Esophagus squamous epithelium (tissue), 4 donors: ENCODE results near the gene L3HYPDH.

Experiments
- POLR2A ChIP-seq, 4 donors: fragments of 450-650 bp; IDR thresholded peaks; one replicate each; pipeline ENCODE4 v1.6.1; 2017; ENCODE audit warnings: antibody characterized with exemption in 4 of 4, mild to moderate bottlenecking in 4 of 4, moderate library complexity in 3 of 4
- TF ChIP-seq, protein P1 (sequence below), 6 experiments: fragments of 450-650 bp in 4 of 6; fragments of 200-600 bp in 2 of 6; sonication (generic) in 2 of 6; IDR thresholded peaks; one replicate each; pipeline ENCODE4 v1.5.1; 2016 to 2019; ENCODE audit warnings: antibody characterized with exemption in 6 of 6, mild to moderate bottlenecking in 4 of 6, moderate library complexity in 4 of 6

GRCh38 chr14:59438195-59438647, 46.0 kb downstream of the L3HYPDH start:
- TF ChIP-seq POLR2A (IDR thresholded peaks at IDR 0.05) = no peak
- TF ChIP-seq, protein P1, sequence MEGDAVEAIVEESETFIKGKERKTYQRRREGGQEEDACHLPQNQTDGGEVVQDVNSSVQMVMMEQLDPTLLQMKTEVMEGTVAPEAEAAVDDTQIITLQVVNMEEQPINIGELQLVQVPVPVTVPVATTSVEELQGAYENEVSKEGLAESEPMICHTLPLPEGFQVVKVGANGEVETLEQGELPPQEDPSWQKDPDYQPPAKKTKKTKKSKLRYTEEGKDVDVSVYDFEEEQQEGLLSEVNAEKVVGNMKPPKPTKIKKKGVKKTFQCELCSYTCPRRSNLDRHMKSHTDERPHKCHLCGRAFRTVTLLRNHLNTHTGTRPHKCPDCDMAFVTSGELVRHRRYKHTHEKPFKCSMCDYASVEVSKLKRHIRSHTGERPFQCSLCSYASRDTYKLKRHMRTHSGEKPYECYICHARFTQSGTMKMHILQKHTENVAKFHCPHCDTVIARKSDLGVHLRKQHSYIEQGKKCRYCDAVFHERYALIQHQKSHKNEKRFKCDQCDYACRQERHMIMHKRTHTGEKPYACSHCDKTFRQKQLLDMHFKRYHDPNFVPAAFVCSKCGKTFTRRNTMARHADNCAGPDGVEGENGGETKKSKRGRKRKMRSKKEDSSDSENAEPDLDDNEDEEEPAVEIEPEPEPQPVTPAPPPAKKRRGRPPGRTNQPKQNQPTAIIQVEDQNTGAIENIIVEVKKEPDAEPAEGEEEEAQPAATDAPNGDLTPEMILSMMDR (IDR thresholded peaks at IDR 0.05) = no peak
